BJ (cell line): ENCODE measurements around the gene SS18. TPM values are rescaled to one million over a fixed set of nuclear protein-coding genes. Genes with fewer than 3 reads are reported as not detected.

Experiments used
- CTCF ChIA-PET: fragments of 350-600 bp; formaldehyde crosslinking; extraction: SDS; loops from one replicate; lab custom pipeline; 2021; ENCODE audit warnings: antibody characterized with exemption, inconsistent platforms; lab: Yijun Ruan, JAX
- POLR2A ChIA-PET: fragments of 300-600 bp; sonication (Branson Sonifier 250); formaldehyde crosslinking; extraction: SDS; loops from one replicate; lab custom pipeline; 2021; ENCODE audit warnings: antibody characterized with exemption; lab: Charles Lee
- DNase-seq: peaks from one replicate; pipeline ENCODE4 v3.0.0-alpha.2; 2011; ENCODE audit warnings: low read depth
- H3K27me3 ChIP-seq: 2 replicates; pipeline ENCODE4 v1.6.0; 2011; ENCODE audit warnings: low read length; ENCODE audit not compliant: control insufficient read depth, insufficient read depth
- H3K36me3 ChIP-seq: 2 replicates; pipeline ENCODE4 v1.5.1; 2011; ENCODE audit warnings: low read length; ENCODE audit not compliant: control insufficient read depth, insufficient read depth
- H3K4me3 ChIP-seq: 2 replicates; pipeline ENCODE4 v1.5.1; 2011; ENCODE audit warnings: low read depth, mild to moderate bottlenecking, control low read depth, low read length
- CTCF ChIP-seq: IDR thresholded peaks from 2 replicates; pipeline ENCODE4 v1.5.1; 2011; ENCODE audit warnings: low read depth, mild to moderate bottlenecking, control low read depth, inconsistent platforms, low read length, moderate library complexity; ENCODE audit not compliant: insufficient read depth
- polyA plus RNA-seq: library from polyadenylated mRNA; depleted of rRNA; stranded (reverse); fragments of >200 nt; gene quantifications from 2 replicates; pipeline ENCODE4 v1.2.3, GENCODE V29; 2011

Gene SS18
- polyA plus RNA-seq, 1 experiment, result 163 TPM

- CTCF ChIA-PET, result no interaction called here
- H3K27me3 ChIP-seq, result no peaks in the 10 kb centered on the region
Observed at GRCh38 chr18:25998461-25998860, 92.0 kb downstream of the SS18 start.

GRCh38 chr18:25992566-25992965 is 97.8 kb downstream of the SS18 start:
- no peaks in the 10 kb centered on the region for H3K36me3 ChIP-seq
- no peaks in the 10 kb centered on the region for H3K27me3 ChIP-seq
- ChIA-PET CTCF (no interaction called here), POLR2A (no interaction called here)
- TF ChIP-seq CTCF, result no peak
- DNase-seq, result no peak
- no peak overlapping the region for H3K4me3 ChIP-seq

More at GRCh38 chr18:25998461-25998860, 92.0 kb downstream of the SS18 start:
- Histone ChIP-seq H3K36me3 (no peaks in the 10 kb centered on the region), H3K4me3 (no peak overlapping the region)
- TF ChIP-seq CTCF, result no peak
- POLR2A ChIA-PET, result no interaction called here
- no peak for DNase-seq

- H3K4me3 ChIP-seq, result no peak overlapping the region
- no peak for DNase-seq
- ChIA-PET POLR2A (no interaction called here), CTCF (no interaction called here)
- TF ChIP-seq CTCF, result no peak
- H3K36me3 ChIP-seq, result no peaks in the 10 kb centered on the region
- H3K27me3 ChIP-seq, result no peaks in the 10 kb centered on the region
Observed at GRCh38 chr18:25990473-25990872, 99.9 kb downstream of the SS18 start.

- CTCF ChIA-PET, result interaction anchor here (0.6 kb wide), 1 partner anchor 14 kb away, joined by 3 read pairs; no protein-coding TSS in a partner anchor
- POLR2A ChIA-PET, result no interaction called here
- TF ChIP-seq CTCF, result no peak
- H3K4me3 ChIP-seq, result no peak overlapping the region
- DNase-seq, result no peak
- no peaks in the 10 kb centered on the region for H3K27me3 ChIP-seq
- no peaks in the 10 kb centered on the region for H3K36me3 ChIP-seq
Observed at GRCh38 chr18:25985707-25986394, 104.6 kb downstream of the SS18 start.

- Histone ChIP-seq H3K27me3 (no peaks in the 10 kb centered on the region), H3K36me3 (no peaks in the 10 kb centered on the region), H3K4me3 (no peak overlapping the region)
- no peak for TF ChIP-seq CTCF
- CTCF ChIA-PET, result no interaction called here
- no peak for DNase-seq
- POLR2A ChIA-PET, result no interaction called here
Observed at GRCh38 chr18:25983730-25984129, 106.7 kb downstream of the SS18 start.
